ENCODE data around the gene CEP72. TPM values are rescaled to one million over a fixed set of nuclear protein-coding genes. Genes with fewer than 3 reads are reported as not detected.

CEP72 gene
- total and polyA plus RNA-seq, 8 donors, result 5.5 to 13.1 (median 10.7) TPM

- Histone ChIP-seq H3K27me3 (peaks cover 0 to 36% of the 10 kb centered on the region in 2 donors), H3K4me3 (no peak overlapping the region), H3K36me3 (no peaks in the 10 kb centered on the region), H3K27ac (no peak overlapping the region), H3K9me3 (no peaks in the 10 kb centered on the region), H3K4me1 (no peaks in the 10 kb centered on the region)
- intact Hi-C loops (cut with DNase I), result no loop called here
- DNase-seq (no peak), ATAC-seq (no peak)
- no peak for TF ChIP-seq CTCF (IDR thresholded peaks at IDR 0.05)
Observed at GRCh38 chr5:587403-587802, 24.7 kb upstream of the CEP72 start.

- DNase-seq, result no peak
- no peak overlapping the region for H3K4me3 ChIP-seq
Observed at GRCh38 chr5:588406-588995, 23.6 kb upstream of the CEP72 start.

GRCh38 chr5:589173-589572 is 23.0 kb upstream of the CEP72 start:
- Histone ChIP-seq H3K27me3 (peaks cover 0 to 42% of the 10 kb centered on the region in 2 donors), H3K9me3 (no peaks in the 10 kb centered on the region), H3K4me3 (no peak overlapping the region), H3K27ac (no peak overlapping the region), H3K36me3 (no peaks in the 10 kb centered on the region), H3K4me1 (no peaks in the 10 kb centered on the region)
- ATAC-seq (no peak), DNase-seq (no peak)
- no peak for TF ChIP-seq CTCF (IDR thresholded peaks at IDR 0.05)
- intact Hi-C loops (cut with DNase I), result no loop called here

More at GRCh38 chr5:588406-588995, 23.6 kb upstream of the CEP72 start:
- Histone ChIP-seq H3K4me1 (no peaks in the 10 kb centered on the region), H3K9me3 (no peaks in the 10 kb centered on the region), H3K36me3 (no peaks in the 10 kb centered on the region), H3K27me3 (peaks cover 0 to 36% of the 10 kb centered on the region in 2 donors), H3K27ac (no peak overlapping the region)
- intact Hi-C loops (cut with DNase I), result no loop called here
- no peak for ATAC-seq
- no peak for TF ChIP-seq CTCF (IDR thresholded peaks at IDR 0.05)

- H3K27ac ChIP-seq, result no peak overlapping the region
- no peaks in the 10 kb centered on the region for H3K4me1 ChIP-seq
- no peak for DNase-seq
- intact Hi-C loops (cut with DNase I), result no loop called here
- H3K27me3 ChIP-seq, result peaks cover 0 to 46% of the 10 kb centered on the region in 2 donors
- H3K36me3 ChIP-seq, result no peaks in the 10 kb centered on the region
- no peak for TF ChIP-seq CTCF (IDR thresholded peaks at IDR 0.05)
- no peak overlapping the region for H3K4me3 ChIP-seq
- H3K9me3 ChIP-seq, result no peaks in the 10 kb centered on the region
- ATAC-seq, result no peak
Observed at GRCh38 chr5:589588-589987, 22.6 kb upstream of the CEP72 start.

- intact Hi-C loops (cut with DNase I), result no loop called here
Observed at GRCh38 chr5:590346-590745, 21.8 kb upstream of the CEP72 start.

More at GRCh38 chr5:590346-590745, 21.8 kb upstream of the CEP72 start:
- ATAC-seq (no peak), DNase-seq (no peak)
- TF ChIP-seq CTCF (IDR thresholded peaks at IDR 0.05), result no peak
- Histone ChIP-seq H3K4me1 (no peaks in the 10 kb centered on the region), H3K27me3 (peaks cover 0 to 52% of the 10 kb centered on the region in 2 donors), H3K36me3 (no peaks in the 10 kb centered on the region), H3K9me3 (no peaks in the 10 kb centered on the region), H3K4me3 (no peak overlapping the region), H3K27ac (no peak overlapping the region)

All from left lung (tissue), 10 donors.